Endodermal cell (in vitro differentiated cells): ENCODE data around the gene MTUS2. TPM values are rescaled to one million over a fixed set of nuclear protein-coding genes. Genes with fewer than 3 reads are reported as not detected.

ENCODE experiments used
- DNase-seq: peaks from one replicate; pipeline ENCODE4 v3.0.0-alpha.2; 2017
- H3K27ac ChIP-seq: 2 replicates; pipeline ENCODE4 v1.5.1; 2013; ENCODE audit warnings: mild to moderate bottlenecking, low read depth, low read length, moderate library complexity
- H3K27me3 ChIP-seq: 2 replicates; pipeline ENCODE4 v1.6.1; 2013; ENCODE audit warnings: mild to moderate bottlenecking, low read length, moderate library complexity; ENCODE audit not compliant: insufficient read depth, control insufficient read depth, poor library complexity, severe bottlenecking
- H3K36me3 ChIP-seq: 2 replicates; pipeline ENCODE4 v1.7.0; 2013; ENCODE audit warnings: mild to moderate bottlenecking, low read length, moderate library complexity; ENCODE audit not compliant: control insufficient read depth, insufficient read depth
- H3K4me1 ChIP-seq: one replicate; pipeline ENCODE4 v1.7.0; 2013; ENCODE audit warnings: low read length; ENCODE audit not compliant: control insufficient read depth, insufficient read depth
- H3K4me3 ChIP-seq: 2 replicates; pipeline ENCODE4 v1.5.1; 2013; ENCODE audit warnings: mild to moderate bottlenecking, low read length, moderate library complexity
- H3K9ac ChIP-seq: 2 replicates; pipeline ENCODE4 v1.6.1; 2013; ENCODE audit warnings: mild to moderate bottlenecking, low read length, moderate library complexity; ENCODE audit not compliant: poor library complexity, severe bottlenecking; ENCODE audit errors: extremely low read depth
- H3K9me3 ChIP-seq: 2 replicates; pipeline ENCODE4 v1.6.1; 2013; ENCODE audit warnings: mild to moderate bottlenecking, low read length, moderate library complexity; ENCODE audit not compliant: control insufficient read depth
- H3K27ac Mint-ChIP-seq: 2 replicates; pipeline ENCODE4 v1.8.0; 2020; ENCODE audit warnings: mixed read lengths
- H3K27me3 Mint-ChIP-seq: 2 replicates; pipeline ENCODE4 v1.8.0; 2021; ENCODE audit warnings: mild to moderate bottlenecking, mixed read lengths; ENCODE audit not compliant: insufficient read depth
- H3K36me3 Mint-ChIP-seq: 2 replicates; pipeline ENCODE4 v1.8.0; 2020; ENCODE audit warnings: low read depth, mixed read lengths
- H3K4me1 Mint-ChIP-seq: 2 replicates; pipeline ENCODE4 v1.8.0; 2020; ENCODE audit warnings: mixed read lengths
- H3K4me3 Mint-ChIP-seq: 2 replicates; pipeline ENCODE4 v1.8.0; 2020; ENCODE audit warnings: mild to moderate bottlenecking, moderate library complexity, mixed read lengths
- H3K9me3 Mint-ChIP-seq: 2 replicates; pipeline ENCODE4 v1.8.0; 2020; ENCODE audit warnings: mild to moderate bottlenecking, mixed read lengths
- CTCF ChIP-seq: fragments of 200-600 bp; sonication (generic); conservative IDR thresholded peaks from 2 replicates; pipeline ENCODE4 v1.5.0; 2021; ENCODE audit warnings: antibody characterized with exemption, mild to moderate bottlenecking
- WGBS, 2 experiments: methylation state at CpG; one replicate each; pipeline versions ENCODE4 v1.1.5 to v1.1.7; 2013; ENCODE audit warnings: missing lambda C conversion rate in 2 of 2, mixed read lengths in 1 of 2; ENCODE audit not compliant: insufficient coverage in 1 of 2, insufficient read length in 1 of 2; 5-methylcytosine and 5-hydroxymethylcytosine counted together
- total RNA-seq, 2 donors: library from RNA; stranded (reverse); fragmentation: NEBNext Ultra II Directional in 1 of 2; extraction: Animal tissue kit (Norgen Biotek cat#: 25700) in 1 of 2; gene quantifications; 2 replicates in 1 of 2; 3 replicates in 1 of 2; pipeline ENCODE4 v1.2.1, GENCODE V29; 2021

MTUS2 gene
- total RNA-seq, 2 donors from 2014 or later, result 1.2 to 1.3 TPM

DNA sequence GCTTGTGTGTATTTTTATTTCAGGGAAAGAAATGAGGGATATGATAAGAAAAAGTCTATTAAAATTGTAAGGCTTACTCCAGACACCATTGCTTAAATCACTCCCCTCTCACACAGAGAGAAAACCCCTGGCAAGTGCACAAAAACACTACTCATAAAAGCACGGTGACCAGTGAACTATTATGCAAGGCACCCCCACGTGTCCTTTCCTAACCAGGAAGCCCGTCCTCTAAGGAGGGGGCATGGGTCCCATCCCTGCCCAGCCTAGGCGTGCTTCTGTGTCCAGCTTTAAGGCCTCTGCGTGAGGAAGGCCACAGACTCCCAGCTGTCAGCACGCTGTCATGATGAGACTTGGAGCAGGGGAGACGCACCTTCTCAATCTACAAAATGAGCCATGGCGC is 691.8 kb downstream of the MTUS2 start:
- no peak for DNase-seq
- Histone ChIP-seq H3K36me3 (peaks cover 20% of the 10 kb centered on the region), H3K4me1 (no peaks in the 10 kb centered on the region), H3K27me3 (no peaks in the 10 kb centered on the region), H3K4me3 (no peak overlapping the region), H3K9me3 (no peaks in the 10 kb centered on the region), H3K9ac (no peak overlapping the region), H3K27ac (no peak overlapping the region)
- peaks cover 14% of the 10 kb centered on the region for H3K36me3 Mint-ChIP-seq
- no peak for TF ChIP-seq CTCF
- no peak overlapping the region for H3K4me3 Mint-ChIP-seq
- no peaks in the 10 kb centered on the region for H3K27me3 Mint-ChIP-seq
- H3K4me1 Mint-ChIP-seq, result no peaks in the 10 kb centered on the region
- H3K27ac Mint-ChIP-seq, result no peak overlapping the region
- H3K9me3 Mint-ChIP-seq, result no peaks in the 10 kb centered on the region
- WGBS, 2 experiments, result 84 to 91% methylated on average over 3 to 8 of the region's 8 CpGs

DNA sequence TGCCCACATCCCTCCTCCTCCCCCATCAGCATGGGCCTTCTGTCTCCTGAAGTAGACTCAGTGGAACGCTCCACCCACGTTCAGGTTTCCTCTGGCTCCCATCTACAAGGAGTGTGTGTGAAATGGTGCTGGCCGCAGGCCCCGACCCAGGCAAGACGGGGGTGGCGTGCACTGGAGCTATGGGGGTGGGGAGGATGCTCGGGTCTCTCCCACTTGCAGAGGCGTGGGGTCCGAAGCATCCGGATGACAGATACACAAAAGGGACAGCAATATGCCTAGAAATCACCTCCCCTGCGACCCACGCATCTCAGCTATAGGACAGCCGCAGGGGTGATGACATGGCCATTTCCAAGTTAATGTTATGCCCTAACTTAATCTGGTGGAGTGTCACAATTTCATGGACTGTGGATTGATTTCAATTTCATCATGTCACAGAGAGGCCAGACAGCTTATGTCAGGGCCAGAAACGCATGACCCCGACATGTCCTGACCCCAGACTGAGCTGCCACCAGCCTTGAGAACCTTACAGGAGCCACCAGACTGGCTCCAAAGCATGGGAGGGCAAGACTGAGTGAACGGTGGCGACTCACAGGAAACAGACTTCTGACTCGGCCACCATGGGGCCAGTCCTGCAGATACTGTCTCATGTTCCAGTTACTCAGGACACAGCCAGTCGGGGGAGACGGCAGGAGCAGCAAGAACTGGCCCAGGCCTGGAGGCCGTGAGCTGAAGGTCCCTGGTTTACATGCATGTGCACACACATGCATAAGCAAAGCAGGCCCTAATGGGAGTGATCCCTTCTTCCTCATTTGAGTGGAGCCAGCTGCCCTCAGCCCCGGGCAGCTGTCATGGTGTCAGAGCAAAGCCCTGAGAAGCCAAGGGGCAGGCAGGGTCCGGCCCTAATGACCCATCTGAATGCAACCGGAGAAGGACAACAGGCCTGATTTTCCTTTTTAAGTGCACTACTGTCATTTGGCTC is 693.2 kb downstream of the MTUS2 start:
- Histone ChIP-seq H3K9me3 (no peaks in the 10 kb centered on the region), H3K27ac (peak overlapping the region; percentile 22), H3K27me3 (no peaks in the 10 kb centered on the region), H3K9ac (no peak overlapping the region), H3K36me3 (peaks cover 32% of the 10 kb centered on the region), H3K4me3 (no peak overlapping the region), H3K4me1 (no peaks in the 10 kb centered on the region)
- no peak for TF ChIP-seq CTCF
- no peak overlapping the region for H3K27ac Mint-ChIP-seq
- no peaks in the 10 kb centered on the region for H3K27me3 Mint-ChIP-seq
- H3K4me3 Mint-ChIP-seq, result no peak overlapping the region
- H3K4me1 Mint-ChIP-seq, result no peaks in the 10 kb centered on the region
- H3K9me3 Mint-ChIP-seq, result no peaks in the 10 kb centered on the region
- WGBS, 2 experiments, result 94 to 96% methylated on average over 22 to 24 of the region's 24 CpGs
- peaks cover 14% of the 10 kb centered on the region for H3K36me3 Mint-ChIP-seq
- no peak for DNase-seq

DNA sequence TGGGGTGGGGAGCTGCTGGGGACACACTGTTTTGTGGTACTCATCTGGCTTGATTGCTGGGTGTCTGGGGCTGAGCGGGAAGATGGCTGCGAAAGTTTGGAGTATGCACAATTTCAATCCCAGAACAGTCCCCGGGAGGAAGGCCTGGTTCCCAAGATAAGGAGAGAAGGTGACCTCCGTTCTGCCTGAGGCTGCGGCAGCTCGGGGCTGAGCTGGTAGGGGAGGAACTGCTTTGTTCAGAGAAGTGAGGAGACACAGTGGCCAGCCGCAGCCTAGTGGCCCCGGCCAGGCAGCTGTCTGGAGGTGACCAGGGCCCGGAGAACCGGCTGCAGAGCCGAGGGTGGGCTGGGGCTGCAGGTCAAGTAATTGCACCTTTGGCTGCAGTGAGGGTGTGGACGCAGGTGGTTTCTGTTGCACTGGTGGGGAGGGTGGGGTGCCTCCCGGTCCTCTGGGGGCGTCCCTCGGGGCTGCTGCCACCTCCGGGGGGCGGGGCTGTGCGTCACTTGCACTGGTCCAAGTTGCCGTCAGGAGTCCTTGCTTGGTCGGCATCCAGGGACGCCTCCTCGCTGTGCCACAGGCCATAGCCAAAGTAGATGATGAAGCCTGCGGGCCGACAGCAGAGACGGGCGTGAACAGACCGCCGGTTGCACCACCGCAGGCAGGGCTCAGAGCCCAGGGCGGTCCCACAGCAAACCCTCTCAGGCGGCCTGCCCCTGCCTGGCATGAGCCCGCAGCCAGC is 694.0 kb downstream of the MTUS2 start:
- 93 to 97% methylated on average over 10 to 32 of the region's 32 CpGs for WGBS, 2 experiments
- Histone ChIP-seq H3K4me1 (no peaks in the 10 kb centered on the region), H3K4me3 (no peak overlapping the region), H3K9ac (no peak overlapping the region), H3K9me3 (no peaks in the 10 kb centered on the region), H3K27ac (peak overlapping the region; percentile 7), H3K36me3 (peaks cover 37% of the 10 kb centered on the region), H3K27me3 (no peaks in the 10 kb centered on the region)
- H3K4me3 Mint-ChIP-seq, result no peak overlapping the region
- no peak for DNase-seq
- no peaks in the 10 kb centered on the region for H3K9me3 Mint-ChIP-seq
- H3K4me1 Mint-ChIP-seq, result no peaks in the 10 kb centered on the region
- H3K36me3 Mint-ChIP-seq, result peaks cover 14% of the 10 kb centered on the region
- H3K27me3 Mint-ChIP-seq, result no peaks in the 10 kb centered on the region
- no peak for TF ChIP-seq CTCF
- no peak overlapping the region for H3K27ac Mint-ChIP-seq
